Placental pericyte (primary cell): Measurements from ENCODE around the gene RPL10L. TPM values are rescaled to one million over a fixed set of nuclear protein-coding genes. Genes with fewer than 3 reads are reported as not detected.

Source experiments
- total RNA-seq: library from RNA; depleted of rRNA; stranded (reverse); fragments of >200 nt; gene quantifications from 2 replicates; pipeline ENCODE4 v1.2.3, GENCODE V29; 2012

Gene RPL10L
- total RNA-seq, result not detected in 2 replicates

GRCh38 chr14:46651526-46652144 is at the start of gene RPL10L:
Gene RPL10L (minus strand): TSS chr14:46651781. CDS start chr14:46651736, 45 bp downstream.

